Caco-2 (cell line): Measurements from ENCODE around the gene OLFML1. TPM values are rescaled to one million over a fixed set of nuclear protein-coding genes. Genes with fewer than 3 reads are reported as not detected.

Experiments used
- BruUV-seq: library from RNA; stranded (reverse); fragments of 400-500 nt; replicated peaks from 2 replicates; lab custom pipeline; 2021; lab: Mats Ljungman, UMichigan
- CTCF ChIA-PET: fragments of 300-600 bp; sonication (Branson Sonifier 250); formaldehyde crosslinking; loops from one replicate; lab custom pipeline; 2022; ENCODE audit warnings: antibody characterized with exemption; lab: Charles Lee
- POLR2A ChIA-PET: fragments of 300-600 bp; sonication (Branson Sonifier 250); formaldehyde crosslinking; loops from one replicate; lab custom pipeline; 2022; ENCODE audit warnings: antibody characterized with exemption; lab: Charles Lee
- DNase-seq, 2 experiments: peaks; one replicate each; pipeline versions ENCODE4 v3.0.0 to v3.0.0-alpha.2; 2020 to 2022
- H3K27me3 ChIP-seq: replicated peaks from 2 replicates; pipeline ENCODE4 v1.6.0; 2011; ENCODE audit warnings: low read length; ENCODE audit not compliant: control insufficient read depth, insufficient read depth
- H3K36me3 ChIP-seq: 2 replicates; pipeline ENCODE4 v1.5.1; 2011; ENCODE audit warnings: low read length; ENCODE audit not compliant: control insufficient read depth, insufficient read depth
- H3K4me1 ChIP-seq: fragments of 250-450 bp; sonication (Bioruptor Pico); 2 replicates; pipeline ENCODE4 v1.5.1; 2020; ENCODE audit warnings: mild to moderate bottlenecking
- H3K4me3 ChIP-seq: 2 replicates; pipeline ENCODE4 v1.5.1; 2011; ENCODE audit warnings: low read depth, mild to moderate bottlenecking, control low read depth, low read length
- H3K9me3 ChIP-seq: fragments of 250-450 bp; sonication (Bioruptor Pico); 2 replicates; pipeline ENCODE4 v1.5.1; 2020; ENCODE audit warnings: mild to moderate bottlenecking, moderate library complexity
- H3K27ac Mint-ChIP-seq: one replicate; pipeline ENCODE4 v1.8.0; 2022; ENCODE audit warnings: mixed read lengths; ENCODE audit not compliant: unreplicated experiment
- H3K27me3 Mint-ChIP-seq: one replicate; pipeline ENCODE4 v1.8.0; 2022; ENCODE audit warnings: mixed read lengths; ENCODE audit not compliant: insufficient read depth, unreplicated experiment
- H3K36me3 Mint-ChIP-seq: one replicate; pipeline ENCODE4 v1.8.0; 2022; ENCODE audit warnings: mild to moderate bottlenecking, mixed read lengths; ENCODE audit not compliant: insufficient read depth, unreplicated experiment
- H3K4me1 Mint-ChIP-seq: one replicate; pipeline ENCODE4 v1.8.0; 2022; ENCODE audit warnings: low read depth, mixed read lengths; ENCODE audit not compliant: unreplicated experiment
- H3K4me3 Mint-ChIP-seq: one replicate; pipeline ENCODE4 v1.8.0; 2022; ENCODE audit warnings: mild to moderate bottlenecking, moderate library complexity, mixed read lengths; ENCODE audit not compliant: unreplicated experiment
- H3K9me3 Mint-ChIP-seq: one replicate; pipeline ENCODE4 v1.8.0; 2022; ENCODE audit warnings: mixed read lengths; ENCODE audit not compliant: unreplicated experiment
- intact Hi-C: fragments of 100-400 bp; cut with micrococcal nuclease; formaldehyde crosslinking; loops from one replicate; pipeline ENCODE4 v1.10.0; 2022; ENCODE audit not compliant: unreplicated experiment
- total RNA-seq: library from RNA; stranded (reverse); gene quantifications from 2 replicates; pipeline ENCODE4 v1.2.3, GENCODE V29; 2022
- TF ChIP-seq, protein P1 (sequence below), 2 experiments: fragments of 200-600 bp in 1 of 2; IDR thresholded peaks; 1 replicate in 1 of 2; 2 replicates in 1 of 2; pipeline versions ENCODE4 v1.5.1 to v1.8.0; 2011 to 2022; ENCODE audit warnings: antibody characterized with exemption in 1 of 2, control low read depth in 1 of 2, inconsistent platforms in 1 of 2, low read depth in 1 of 2, low read length in 1 of 2, mild to moderate bottlenecking in 1 of 2, moderate library complexity in 1 of 2; ENCODE audit not compliant: insufficient read depth in 1 of 2, severe bottlenecking in 1 of 2, unreplicated experiment in 1 of 2

The OLFML1 gene
- total RNA-seq, 1 experiment from 2014 or later: 1.8 TPM

DNA sequence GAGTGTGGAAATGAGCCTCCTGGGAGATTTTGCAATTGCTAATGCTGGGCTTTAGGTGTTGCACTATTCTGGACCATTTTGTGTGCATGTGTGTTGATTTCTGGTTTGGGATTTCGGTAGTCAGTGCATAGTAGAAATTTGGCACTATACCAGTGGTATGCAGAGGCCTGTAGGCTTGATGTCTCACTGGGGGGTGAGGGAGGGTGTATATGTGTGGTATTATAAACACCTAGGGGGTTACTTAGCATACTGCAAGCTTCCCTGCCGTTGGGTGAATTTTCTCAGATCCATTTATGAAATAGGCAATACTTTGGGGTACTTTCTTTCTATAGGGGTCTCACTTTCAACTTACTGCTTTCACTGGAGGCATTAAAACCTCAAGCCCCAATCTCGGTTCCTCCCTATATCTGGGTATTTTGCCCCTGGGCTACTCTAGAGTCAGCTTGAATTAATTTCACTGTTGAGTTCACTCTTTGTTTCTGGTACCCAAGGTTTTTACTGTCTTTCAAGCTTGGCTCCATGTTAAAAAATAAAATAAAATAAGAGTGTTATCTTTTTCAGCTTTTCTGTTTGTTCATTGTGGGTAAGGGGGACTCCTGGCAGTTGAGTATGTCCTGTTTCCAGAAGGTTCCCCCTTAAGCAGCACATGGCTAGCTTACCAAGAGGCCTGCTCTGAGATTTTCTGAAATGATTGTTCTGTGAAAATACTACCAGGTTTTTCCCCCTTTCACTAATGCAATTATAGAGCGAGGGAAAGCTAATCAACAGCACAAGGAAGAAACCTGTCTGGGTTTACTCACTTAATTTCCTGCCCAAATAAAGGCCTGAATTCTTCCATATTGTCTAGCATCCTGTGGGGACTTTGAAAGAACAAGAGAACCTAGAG is 74.3 kb downstream of the OLFML1 start:
- no peak for DNase-seq
- no peaks in the 10 kb centered on the region for H3K36me3 Mint-ChIP-seq
- Histone ChIP-seq H3K4me3 (no peak overlapping the region), H3K9me3 (no peaks in the 10 kb centered on the region), H3K36me3 (no peaks in the 10 kb centered on the region), H3K27me3 (no peaks in the 10 kb centered on the region), H3K4me1 (no peaks in the 10 kb centered on the region; the same call in 1 of the 2 replicates)
- H3K27me3 Mint-ChIP-seq: no peaks in the 10 kb centered on the region
- ChIA-PET POLR2A (interaction anchor here (0.6 kb wide), 1 partner anchor 1657 kb away, joined by 3 read pairs; no protein-coding TSS in a partner anchor), CTCF (no interaction called here)
- no TSS peak for BruUV-seq
- no peak overlapping the region for H3K4me3 Mint-ChIP-seq
- intact Hi-C loops: no loop called here
- H3K9me3 Mint-ChIP-seq: peaks cover 9% of the 10 kb centered on the region
- peaks cover 8% of the 10 kb centered on the region for H3K4me1 Mint-ChIP-seq
- TF ChIP-seq, protein P1, sequence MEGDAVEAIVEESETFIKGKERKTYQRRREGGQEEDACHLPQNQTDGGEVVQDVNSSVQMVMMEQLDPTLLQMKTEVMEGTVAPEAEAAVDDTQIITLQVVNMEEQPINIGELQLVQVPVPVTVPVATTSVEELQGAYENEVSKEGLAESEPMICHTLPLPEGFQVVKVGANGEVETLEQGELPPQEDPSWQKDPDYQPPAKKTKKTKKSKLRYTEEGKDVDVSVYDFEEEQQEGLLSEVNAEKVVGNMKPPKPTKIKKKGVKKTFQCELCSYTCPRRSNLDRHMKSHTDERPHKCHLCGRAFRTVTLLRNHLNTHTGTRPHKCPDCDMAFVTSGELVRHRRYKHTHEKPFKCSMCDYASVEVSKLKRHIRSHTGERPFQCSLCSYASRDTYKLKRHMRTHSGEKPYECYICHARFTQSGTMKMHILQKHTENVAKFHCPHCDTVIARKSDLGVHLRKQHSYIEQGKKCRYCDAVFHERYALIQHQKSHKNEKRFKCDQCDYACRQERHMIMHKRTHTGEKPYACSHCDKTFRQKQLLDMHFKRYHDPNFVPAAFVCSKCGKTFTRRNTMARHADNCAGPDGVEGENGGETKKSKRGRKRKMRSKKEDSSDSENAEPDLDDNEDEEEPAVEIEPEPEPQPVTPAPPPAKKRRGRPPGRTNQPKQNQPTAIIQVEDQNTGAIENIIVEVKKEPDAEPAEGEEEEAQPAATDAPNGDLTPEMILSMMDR (IDR thresholded peaks at IDR 0.05; ENCODE audit: insufficient read depth in 1 of 2, low read depth in 1 of 2, low read length in 1 of 2, severe bottlenecking in 1 of 2, unreplicated experiment in 1 of 2): no peak
- no peak overlapping the region for H3K27ac Mint-ChIP-seq

Other genes with a start within 250 kb of the OLFML1 start
- gene SYT9, start 233.6 kb upstream of the OLFML1 start, total RNA-seq: not detected in 2 replicates
- gene PPFIBP2, start 28.5 kb downstream of the OLFML1 start, total RNA-seq: 72.5 and 79.8 TPM in 2 replicates
- gene CYB5R2, start 188.0 kb downstream of the OLFML1 start, total RNA-seq: 4.5 and 5.2 TPM in 2 replicates
- gene OVCH2, start 221.0 kb downstream of the OLFML1 start, total RNA-seq: 0.34 TPM in 1 of 2 replicates, not detected in the other